Common myeloid progenitor, CD34-positive (primary cell): ENCODE measurements around the gene TTLL10.

Experiments
- CTCF ChIA-PET: fragments of 350-600 bp; sonication (Branson Sonifier 250); formaldehyde crosslinking; loops from one replicate; lab custom pipeline; 2021; ENCODE audit warnings: antibody characterized with exemption; lab: Charles Lee
- POLR2A ChIA-PET: fragments of 350-600 bp; sonication (Branson Sonifier 250); formaldehyde crosslinking; loops from one replicate; lab custom pipeline; 2021; ENCODE audit warnings: antibody characterized with exemption; lab: Charles Lee
- DNase-seq, 3 donors: peaks; one replicate each; pipeline versions ENCODE4 v3.0.0 to v3.0.0-alpha.2; 2013
- H3K27ac ChIP-seq, 2 experiments: 1 replicate in 1 of 2; 2 replicates in 1 of 2; pipeline ENCODE4 v1.7.0; 2013; ENCODE audit warnings: inconsistent platforms in 2 of 2, low read length in 2 of 2, mild to moderate bottlenecking in 2 of 2, low read depth in 1 of 2, moderate library complexity in 1 of 2; ENCODE audit not compliant: severe bottlenecking in 2 of 2, insufficient read depth in 1 of 2, poor library complexity in 1 of 2
- H3K27me3 ChIP-seq, 5 experiments: replicated peaks in 2 of 5; 1 replicate in 3 of 5; 2 replicates in 2 of 5; pipeline versions ENCODE4 v1.6.1 to v1.7.0; 2013; ENCODE audit warnings: low read length in 4 of 5, mild to moderate bottlenecking in 2 of 5, moderate library complexity in 2 of 5, inconsistent platforms in 1 of 5; ENCODE audit not compliant: insufficient read depth in 5 of 5, control insufficient read depth in 4 of 5
- H3K36me3 ChIP-seq, 4 experiments: 1 replicate in 2 of 4; 2 replicates in 2 of 4; pipeline versions ENCODE4 v1.6.1 to v1.7.0; 2013; ENCODE audit warnings: low read length in 3 of 4, control low read depth in 1 of 4, mild to moderate bottlenecking in 1 of 4; ENCODE audit not compliant: control insufficient read depth in 4 of 4, insufficient read depth in 4 of 4
- H3K4me1 ChIP-seq, 4 experiments: 1 replicate in 3 of 4; 2 replicates in 1 of 4; pipeline versions ENCODE4 v1.6.1 to v1.7.1; 2013; ENCODE audit warnings: low read length in 3 of 4, mild to moderate bottlenecking in 3 of 4, control low read depth in 1 of 4, inconsistent platforms in 1 of 4, moderate library complexity in 1 of 4; ENCODE audit not compliant: control insufficient read depth in 4 of 4, insufficient read depth in 4 of 4; ENCODE audit errors: control extremely low read depth in 1 of 4
- H3K4me3 ChIP-seq, 7 experiments: 1 replicate in 4 of 7; 2 replicates in 3 of 7; pipeline versions ENCODE4 v1.5.1 to v1.7.0; 2013; ENCODE audit warnings: mild to moderate bottlenecking in 7 of 7, low read length in 6 of 7, moderate library complexity in 6 of 7, inconsistent platforms in 2 of 7, low read depth in 2 of 7, control low read depth in 1 of 7; ENCODE audit not compliant: insufficient read depth in 4 of 7, control insufficient read depth in 1 of 7; ENCODE audit errors: extremely low read depth in 1 of 7
- H3K9me3 ChIP-seq, 5 experiments: 1 replicate in 4 of 5; 2 replicates in 1 of 5; pipeline versions ENCODE4 v1.6.1 to v1.7.1; 2013; ENCODE audit warnings: low read length in 4 of 5, mild to moderate bottlenecking in 2 of 5, inconsistent platforms in 1 of 5, low read depth in 1 of 5, moderate library complexity in 1 of 5; ENCODE audit not compliant: control insufficient read depth in 4 of 5, insufficient read depth in 2 of 5; ENCODE audit errors: control extremely low read depth in 1 of 5
- WGBS: methylation state at CpG from one replicate; pipeline ENCODE4 v1.1.5; 2013; ENCODE audit not compliant: insufficient coverage; 5-methylcytosine and 5-hydroxymethylcytosine counted together

TTLL10 gene

DNA sequence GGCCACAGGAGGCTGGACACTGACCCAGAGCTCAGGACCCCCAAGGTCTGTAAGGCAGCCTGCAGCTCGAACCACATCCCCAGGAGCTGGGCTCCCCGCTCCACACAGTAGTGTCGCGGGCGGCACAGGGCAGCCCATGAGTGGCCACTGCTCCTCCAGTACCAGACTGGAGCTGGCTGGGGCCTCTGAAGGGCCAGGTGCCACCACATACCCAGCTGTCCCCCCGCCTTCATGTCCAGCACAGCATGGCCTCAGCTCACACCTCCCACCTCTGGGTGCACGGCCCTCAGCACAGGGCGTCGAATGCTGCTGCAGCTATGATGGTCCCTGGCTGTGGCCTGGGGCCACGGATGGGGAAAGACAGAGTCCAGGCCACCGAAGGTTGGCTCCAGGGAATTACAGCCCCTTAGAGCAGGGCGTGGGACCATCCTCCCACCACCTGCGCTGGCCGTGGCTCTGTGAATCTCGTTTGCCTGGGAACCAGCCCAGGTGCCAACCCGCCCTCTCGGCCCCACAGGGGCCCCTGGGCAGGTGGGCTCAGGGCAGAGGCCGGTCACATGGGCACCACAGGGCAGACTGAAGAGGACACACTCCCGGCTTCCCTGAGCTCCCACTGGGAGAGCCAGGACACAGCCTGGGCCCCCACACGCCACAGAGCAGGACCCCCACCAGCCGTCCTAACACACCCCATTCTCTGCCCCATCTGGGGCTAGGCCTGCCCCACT, 42.4 kb downstream of the TTLL10 start:
- 96% methylated on average over 21 of the region's 21 CpGs for WGBS
- H3K27ac ChIP-seq, result no peak overlapping the region
- no peak overlapping the region for H3K4me3 ChIP-seq
- no peaks in the 10 kb centered on the region for H3K27me3 ChIP-seq
- DNase-seq, result no peak
- H3K4me1 ChIP-seq, result peaks cover 0 to 44% (median 42%) of the 10 kb centered on the region in 4 experiments
- POLR2A ChIA-PET, result interaction anchor here (1.0 kb wide), 1 partner anchor 79 kb away, joined by 3 read pairs; no protein-coding TSS in a partner anchor
- H3K9me3 ChIP-seq, result no peaks in the 10 kb centered on the region
- H3K36me3 ChIP-seq, result peaks cover 2 to 57% (median 33%) of the 10 kb centered on the region in 4 experiments
- CTCF ChIA-PET, result interaction anchor here (1.0 to 1.7 kb wide), 6 partner anchors 9 to 96 kb away, joined by 3 to 6 read pairs (median 4); no protein-coding TSS in a partner anchor

DNA sequence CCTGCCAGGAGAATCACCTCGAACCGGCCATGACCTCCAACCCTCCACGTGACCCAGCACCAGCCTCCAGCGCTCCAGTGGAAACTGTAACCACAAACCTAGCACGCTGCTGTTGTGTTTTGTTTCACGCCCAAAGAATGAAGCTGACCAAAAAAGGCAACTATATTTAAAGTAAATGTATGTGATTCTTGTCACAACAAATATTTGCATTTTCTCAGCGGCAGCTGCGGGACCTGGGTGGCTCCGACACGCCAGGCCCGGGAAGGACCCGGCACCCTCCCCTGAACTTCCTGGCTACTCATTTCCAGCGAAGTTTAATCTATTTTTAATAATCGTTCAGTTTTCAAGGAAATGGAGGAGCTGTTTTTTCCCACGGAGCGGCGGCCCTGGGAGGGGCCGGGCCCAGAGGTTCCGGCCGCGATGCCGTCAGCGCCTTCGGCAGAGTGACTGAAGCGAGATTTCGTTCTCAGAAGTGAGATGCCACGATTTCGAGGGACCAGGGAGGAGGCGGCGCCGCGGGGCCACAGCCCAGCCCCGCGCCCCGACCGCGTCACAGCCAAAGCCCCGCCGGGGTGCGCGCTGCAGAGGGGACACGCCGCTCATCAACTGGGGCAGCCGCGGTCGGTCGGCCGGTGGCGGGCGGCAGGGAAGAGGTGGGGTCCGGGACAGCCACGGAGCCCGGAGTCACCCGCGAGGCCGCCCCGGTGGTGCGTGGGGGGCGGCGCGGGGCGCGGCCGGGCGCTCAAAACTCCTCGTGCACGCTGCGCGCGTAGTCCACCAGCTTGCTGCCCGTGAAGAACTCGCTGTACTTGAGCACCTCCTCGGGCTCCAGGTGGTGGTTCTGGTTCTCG, 43.3 kb downstream of the TTLL10 start:
- no peak overlapping the region for H3K4me3 ChIP-seq
- no peak for DNase-seq
- H3K4me1 ChIP-seq, result peaks cover 0 to 35% (median 34%) of the 10 kb centered on the region in 4 experiments
- whole genome bisulfite sequencing, result 96% methylated on average over 66 of the region's 74 CpGs
- H3K9me3 ChIP-seq, result no peaks in the 10 kb centered on the region
- H3K27me3 ChIP-seq, result no peaks in the 10 kb centered on the region
- H3K27ac ChIP-seq, result no peak overlapping the region
- ChIA-PET POLR2A (interaction anchor here (1.2 kb wide), 1 partner anchor 10 kb away, joined by 5 read pairs; no protein-coding TSS in a partner anchor), CTCF (interaction anchor here (0.7 to 1.6 kb wide), 3 partner anchors 12 to 96 kb away, joined by 3 to 4 read pairs (median 3); no protein-coding TSS in a partner anchor)
- peaks cover 2 to 66% (median 37%) of the 10 kb centered on the region in 4 experiments for H3K36me3 ChIP-seq

DNA sequence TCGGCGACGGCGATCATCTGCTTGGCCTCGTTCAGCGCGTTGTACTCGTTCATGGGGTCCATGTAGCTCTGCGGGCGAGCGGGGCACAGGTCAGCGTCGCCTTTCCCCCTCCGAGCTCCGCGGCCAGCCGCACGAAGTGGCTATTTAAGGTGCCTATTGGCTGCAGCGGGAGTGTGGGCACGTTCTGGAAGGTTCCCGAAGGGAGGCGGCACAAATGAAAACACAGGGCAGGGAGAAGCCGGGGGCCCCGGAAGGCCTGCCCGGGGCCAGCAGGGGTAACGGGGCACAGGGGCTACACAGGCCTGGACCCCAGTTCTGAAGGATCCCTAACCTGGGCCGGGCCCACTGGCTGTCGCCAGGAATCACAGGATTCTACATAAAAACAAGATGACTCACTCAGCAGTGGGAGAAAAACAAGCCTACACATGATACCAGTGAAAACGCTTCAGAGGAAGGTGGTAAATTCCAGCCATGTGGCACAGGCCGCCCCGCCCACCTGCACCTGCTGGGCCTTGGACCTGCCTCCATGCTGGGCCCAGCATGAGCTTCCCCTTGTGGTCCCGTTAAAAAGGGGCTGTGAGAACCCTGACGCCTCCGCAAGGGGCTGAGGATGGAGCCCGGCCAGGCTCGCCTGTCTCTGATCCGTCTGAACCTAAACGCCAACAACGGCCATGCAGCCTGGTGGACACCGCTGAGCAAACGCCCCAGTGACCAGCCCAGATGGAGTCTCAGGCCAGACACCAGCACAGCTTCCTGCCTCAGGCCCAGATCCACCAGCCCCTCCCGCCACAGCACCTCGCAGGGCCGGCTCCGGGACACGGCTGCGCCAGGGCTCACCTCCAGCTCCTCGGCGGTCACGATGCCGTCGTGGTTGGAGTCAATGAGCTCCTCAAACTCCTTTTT, 44.2 kb downstream of the TTLL10 start:
- no peak for DNase-seq
- POLR2A ChIA-PET, result interaction anchor here (1.2 to 1.5 kb wide), 2 partner anchors 9 to 13 kb away, joined by 4 to 5 read pairs; no protein-coding TSS in a partner anchor
- H3K36me3 ChIP-seq, result peaks cover 4 to 74% (median 45%) of the 10 kb centered on the region in 4 experiments
- H3K9me3 ChIP-seq, result no peaks in the 10 kb centered on the region
- 96% methylated on average over 45 of the region's 52 CpGs for WGBS
- no peak overlapping the region for H3K27ac ChIP-seq
- H3K27me3 ChIP-seq, result no peaks in the 10 kb centered on the region
- peaks cover 0 to 27% (median 26%) of the 10 kb centered on the region in 4 experiments for H3K4me1 ChIP-seq
- no peak overlapping the region for H3K4me3 ChIP-seq
- CTCF ChIA-PET, result interaction anchor here (1.1 kb wide), 1 partner anchor 11 kb away, joined by 3 read pairs; no protein-coding TSS in a partner anchor

DNA sequence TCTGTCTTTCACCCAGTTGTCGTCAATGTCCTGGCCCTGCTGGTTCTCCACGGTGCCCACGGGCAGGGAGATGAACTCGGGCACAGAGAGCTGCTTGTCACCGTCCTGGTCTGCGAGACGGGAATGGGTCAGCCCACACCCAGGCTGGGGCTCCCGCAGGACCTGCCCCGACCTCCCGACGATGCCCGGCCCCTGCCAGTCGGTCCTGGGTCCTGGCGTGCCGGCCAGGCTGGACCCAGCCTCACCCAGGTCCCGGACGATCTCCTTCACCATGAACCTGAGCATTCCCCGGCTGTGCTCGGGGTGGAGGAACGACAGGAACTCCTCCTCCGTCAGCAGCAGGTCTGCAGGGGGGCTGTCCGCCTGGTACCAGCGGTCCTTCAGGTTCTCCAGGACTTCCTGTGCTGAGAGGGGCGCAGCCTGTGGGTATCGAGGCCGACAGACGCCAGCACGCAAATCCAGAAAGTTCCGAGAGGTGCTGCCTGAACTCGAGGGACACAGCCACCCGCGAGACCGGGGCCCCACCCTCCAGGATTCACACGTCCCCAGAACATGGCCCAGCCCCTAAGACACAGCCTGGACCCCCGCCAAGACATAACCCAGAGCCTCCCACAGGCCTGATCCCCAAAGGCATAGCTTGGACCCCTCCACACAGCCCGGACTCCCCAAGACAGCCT, 45.0 kb downstream of the TTLL10 start:
- ChIA-PET CTCF (no interaction called here), POLR2A (interaction anchor here (1.5 kb wide), 1 partner anchor 12 kb away, joined by 4 read pairs; no protein-coding TSS in a partner anchor)
- DNase-seq, result no peak
- Histone ChIP-seq H3K27ac (no peak overlapping the region), H3K4me1 (peaks cover 0 to 19% (median 18%) of the 10 kb centered on the region in 4 experiments), H3K4me3 (no peak overlapping the region), H3K27me3 (no peaks in the 10 kb centered on the region), H3K36me3 (peaks cover 7 to 81% (median 50%) of the 10 kb centered on the region in 4 experiments), H3K9me3 (no peaks in the 10 kb centered on the region)
- 98% methylated on average over 33 of the region's 36 CpGs for WGBS

DNA sequence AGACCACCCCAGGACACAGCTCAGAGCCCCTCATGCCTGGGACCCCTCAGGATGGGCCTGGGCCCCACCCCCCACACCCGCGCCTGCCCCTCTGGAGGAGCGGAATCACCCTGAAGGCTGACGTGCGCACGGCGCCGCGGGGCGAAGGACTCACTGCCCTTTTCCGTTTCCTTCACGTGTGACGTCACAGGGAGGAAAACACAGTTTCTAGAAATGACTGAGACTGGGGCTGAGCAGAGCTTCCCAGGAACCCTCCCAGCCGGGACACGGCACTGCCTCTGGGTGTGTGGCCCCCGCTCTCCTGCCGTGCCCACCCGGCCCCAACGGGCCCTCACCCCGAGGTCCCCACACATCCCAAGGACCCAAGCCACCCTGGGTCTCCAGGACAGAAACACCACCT, 45.7 kb downstream of the TTLL10 start:
- DNase-seq, result no peak
- no peak overlapping the region for H3K27ac ChIP-seq
- ChIA-PET POLR2A (interaction anchor here (1.5 kb wide), 1 partner anchor 12 kb away, joined by 4 read pairs; no protein-coding TSS in a partner anchor), CTCF (no interaction called here)
- over 99% methylated on average over 20 of the region's 20 CpGs for WGBS
- no peaks in the 10 kb centered on the region for H3K9me3 ChIP-seq
- H3K4me1 ChIP-seq, result peaks cover 0 to 12% (median 11%) of the 10 kb centered on the region in 4 experiments
- H3K27me3 ChIP-seq, result no peaks in the 10 kb centered on the region
- no peak overlapping the region for H3K4me3 ChIP-seq
- peaks cover 7 to 87% (median 52%) of the 10 kb centered on the region in 4 experiments for H3K36me3 ChIP-seq

DNA sequence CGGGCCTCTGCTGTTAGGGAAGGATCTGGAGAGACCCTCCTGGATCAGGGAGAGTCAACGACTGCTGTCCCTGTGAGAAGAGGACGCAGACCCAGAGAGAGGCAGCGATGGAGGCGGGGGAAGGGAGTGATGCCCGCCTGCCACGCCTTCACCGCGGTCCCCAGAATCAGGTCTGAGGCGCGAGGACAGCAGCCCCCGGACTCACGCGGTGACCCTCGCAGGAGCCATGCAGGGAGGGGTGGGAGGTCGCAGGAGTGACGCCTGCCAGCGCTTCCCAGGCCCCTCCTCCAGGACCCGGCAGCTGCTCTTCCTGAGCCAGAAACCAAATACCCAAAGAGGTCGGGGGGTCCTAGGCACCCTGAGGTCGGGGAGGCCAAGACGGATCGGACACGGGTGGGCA, 46.5 kb downstream of the TTLL10 start:
- 97% methylated on average over 24 of the region's 24 CpGs for WGBS
- H3K27me3 ChIP-seq, result no peaks in the 10 kb centered on the region
- no peak for DNase-seq
- CTCF ChIA-PET, result no interaction called here
- peaks cover 7 to 94% (median 60%) of the 10 kb centered on the region in 4 experiments for H3K36me3 ChIP-seq
- POLR2A ChIA-PET, result no interaction called here
- H3K4me3 ChIP-seq, result no peak overlapping the region
- H3K9me3 ChIP-seq, result no peaks in the 10 kb centered on the region
- peaks cover 0 to 4% (median 3%) of the 10 kb centered on the region in 4 experiments for H3K4me1 ChIP-seq
- H3K27ac ChIP-seq, result no peak overlapping the region
